Neural progenitor cell (in vitro differentiated cells): ENCODE data around the gene ATP8A1.
"Not testable (repeated sequence)": the region's sequence is repeated elsewhere in the genome, so short reads cannot be mapped to it uniquely, and the experiment has no call there.

Experiments
- EZH2 ChIP-seq: fragments of 200-600 bp; sonication (generic); IDR thresholded peaks from 2 replicates; pipeline ENCODE4 v1.6.1; 2017; ENCODE audit warnings: antibody characterized with exemption, mild to moderate bottlenecking, moderate library complexity
- EZH2phosphoT487 ChIP-seq: fragments of 200-600 bp; sonication (generic); IDR thresholded peaks from 2 replicates; pipeline ENCODE4 v1.6.1; 2017; ENCODE audit warnings: antibody characterized with exemption
- TF ChIP-seq, protein P1 (sequence below): fragments of 200-600 bp; sonication (generic); IDR thresholded peaks from 2 replicates; pipeline ENCODE4 v1.5.1; 2017; ENCODE audit warnings: antibody characterized with exemption, mild to moderate bottlenecking

DNA sequence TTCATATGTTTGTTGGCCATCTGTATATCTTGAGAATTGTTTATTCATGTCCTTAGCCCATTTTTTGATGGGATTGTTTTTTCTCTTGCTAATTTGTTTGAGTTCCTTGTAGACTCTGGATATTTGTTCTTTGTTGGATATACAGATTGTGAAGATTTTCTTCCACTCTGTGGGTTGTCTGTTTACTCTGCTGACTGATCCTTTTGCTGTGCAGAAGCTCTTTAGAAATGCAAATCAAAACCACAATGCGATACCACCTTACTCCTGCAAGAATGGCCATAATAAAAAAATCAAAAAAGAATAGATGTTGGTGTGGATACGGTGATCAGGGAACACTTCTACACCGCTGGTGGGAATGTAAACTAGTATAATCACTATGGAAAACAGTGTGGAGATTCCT is 189.1 kb downstream of the ATP8A1 start:
- TF ChIP-seq, protein P1, sequence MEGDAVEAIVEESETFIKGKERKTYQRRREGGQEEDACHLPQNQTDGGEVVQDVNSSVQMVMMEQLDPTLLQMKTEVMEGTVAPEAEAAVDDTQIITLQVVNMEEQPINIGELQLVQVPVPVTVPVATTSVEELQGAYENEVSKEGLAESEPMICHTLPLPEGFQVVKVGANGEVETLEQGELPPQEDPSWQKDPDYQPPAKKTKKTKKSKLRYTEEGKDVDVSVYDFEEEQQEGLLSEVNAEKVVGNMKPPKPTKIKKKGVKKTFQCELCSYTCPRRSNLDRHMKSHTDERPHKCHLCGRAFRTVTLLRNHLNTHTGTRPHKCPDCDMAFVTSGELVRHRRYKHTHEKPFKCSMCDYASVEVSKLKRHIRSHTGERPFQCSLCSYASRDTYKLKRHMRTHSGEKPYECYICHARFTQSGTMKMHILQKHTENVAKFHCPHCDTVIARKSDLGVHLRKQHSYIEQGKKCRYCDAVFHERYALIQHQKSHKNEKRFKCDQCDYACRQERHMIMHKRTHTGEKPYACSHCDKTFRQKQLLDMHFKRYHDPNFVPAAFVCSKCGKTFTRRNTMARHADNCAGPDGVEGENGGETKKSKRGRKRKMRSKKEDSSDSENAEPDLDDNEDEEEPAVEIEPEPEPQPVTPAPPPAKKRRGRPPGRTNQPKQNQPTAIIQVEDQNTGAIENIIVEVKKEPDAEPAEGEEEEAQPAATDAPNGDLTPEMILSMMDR, result not testable (repeated sequence)
- TF ChIP-seq EZH2, EZH2phosphoT487: not testable (repeated sequence)
